H1 (cell line): ENCODE results near the gene NENF. TPM values are rescaled to one million over a fixed set of nuclear protein-coding genes. Genes with fewer than 3 reads are reported as not detected.

Source experiments
- BACH1 ChIP-seq: IDR thresholded peaks from 2 replicates; pipeline ENCODE4 v1.6.1; 2012; ENCODE audit warnings: low read length, improper control_type of control experiment
- NRF1 ChIP-seq: IDR thresholded peaks from 2 replicates; pipeline ENCODE4 v1.6.1; 2011; ENCODE audit warnings: mild to moderate bottlenecking, low read depth, low read length, improper control_type of control experiment
- TCF12 ChIP-seq: IDR thresholded peaks from 2 replicates; pipeline ENCODE4 v1.6.1; 2011; ENCODE audit warnings: low read depth, mild to moderate bottlenecking, low read length
- polyA plus RNA-seq, 7 experiments: library from polyadenylated mRNA; depleted of rRNA in 3 of 7; stranded (reverse) in 5 of 7; unstranded in 2 of 7; fragments of >200 nt in 5 of 7; fragments of 200-250 nt in 2 of 7; gene quantifications; 1 replicate in 5 of 7; 2 replicates in 1 of 7; 4 replicates in 1 of 7; pipeline versions ENCODE4 v1.2.1 to v1.2.3, GENCODE V29; 2011 to 2013; ENCODE audit warnings: missing spikeins in 2 of 7, mixed read lengths in 2 of 7
- total RNA-seq: library from RNA; stranded (reverse); fragmentation: NEBNext Ultra II Directional; extraction: Animal tissue kit (Norgen Biotek cat#: 25700); gene quantifications from 2 replicates; pipeline ENCODE4 v1.2.1, GENCODE V29; 2021

The NENF gene
- total and polyA plus RNA-seq, 2 of the 8 experiments (the other 6 are each of a cell fraction or from before 2014, with no cell fraction given) = 27.0 to 28.0 TPM

DNA sequence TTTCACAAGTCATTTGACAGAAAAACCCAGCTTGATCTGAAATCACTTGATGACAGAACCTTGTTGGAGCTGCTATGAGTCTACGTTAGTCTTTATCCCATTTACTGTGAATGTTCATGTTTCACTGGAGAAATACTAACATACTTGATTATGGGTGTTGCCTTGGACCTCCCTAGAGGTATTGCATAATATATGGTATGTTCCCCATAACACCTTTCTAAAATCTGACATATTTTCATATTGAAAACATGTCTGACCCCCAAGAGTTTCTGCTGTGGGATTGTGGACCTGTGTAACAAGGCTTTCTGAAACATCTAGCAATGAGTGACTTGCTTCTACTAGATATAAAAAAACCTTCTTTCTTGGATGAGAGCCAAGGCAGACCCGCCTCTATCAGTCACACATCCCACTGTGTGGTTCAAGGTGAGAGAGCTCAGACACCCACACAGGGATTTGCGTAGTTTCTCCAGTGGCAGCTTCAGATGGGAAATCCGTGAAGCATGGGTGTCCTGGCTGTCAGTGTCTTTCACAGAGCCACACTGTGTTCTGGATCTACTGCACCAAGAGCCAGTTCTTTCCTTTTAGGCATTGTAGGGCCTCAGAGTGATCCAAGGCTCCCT is 4.6 kb downstream of the NENF start (continued):
- TF ChIP-seq TCF12 = no peak
- TF ChIP-seq BACH1 = no peak
- no peak for TF ChIP-seq NRF1
